Measurements from ENCODE around the gene DOK5. TPM values are rescaled to one million over a fixed set of nuclear protein-coding genes. Genes with fewer than 3 reads are reported as not detected.

Gene DOK5
- total and polyA plus RNA-seq, 10 of the 15 experiments (the other 5 are each of a cell fraction or from before 2014, with no cell fraction given) = 0.03 TPM; not detected in 9

DNA sequence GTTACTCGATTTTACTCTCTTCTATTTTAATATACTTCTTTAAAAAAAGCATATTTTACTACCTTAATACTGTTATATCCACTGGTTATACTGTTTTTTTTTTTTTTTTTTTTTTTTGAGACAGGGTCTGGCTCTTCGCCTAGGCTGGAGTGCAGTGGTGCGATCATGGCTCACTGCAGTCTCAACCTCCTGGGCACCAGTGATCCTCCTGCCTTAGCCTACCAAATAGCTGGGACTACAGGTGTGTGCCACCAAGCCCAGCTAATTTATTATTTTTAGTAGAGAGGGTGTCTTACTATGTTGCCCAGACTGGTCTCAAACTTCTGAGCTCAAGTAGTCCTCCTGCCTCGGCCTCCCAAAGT, 170.7 kb downstream of the DOK5 start:
- no peak overlapping the region for H3K4me2 ChIP-seq (ENCODE audit: control insufficient read depth, insufficient read depth)
- no peaks in the 10 kb centered on the region for H4K20me1 ChIP-seq (ENCODE audit: control insufficient read depth, insufficient read depth)
- intact Hi-C loops (cut with micrococcal nuclease; ENCODE audit: unreplicated experiment) = loop anchor here (1.0 to 10.0 kb wide), 3 partner anchors 426 to 1091 kb away; no protein-coding TSS in a partner anchor
- BruUV-seq (replicated peaks) = no TSS peak
- ChIA-PET RAD21 (ENCODE audit: unreplicated experiment) (interaction anchor here (0.7 to 1.7 kb wide), 4 partner anchors 12 to 1514 kb away, joined by 3 to 5 read pairs (median 4); no protein-coding TSS in a partner anchor), SMC1A (ENCODE audit: uncharacterized antibody, unreplicated experiment) (interaction anchor here (1.0 to 1.7 kb wide), 5 partner anchors 14 to 550 kb away, joined by 3 to 7 read pairs (median 5); no protein-coding TSS in a partner anchor), CTCF (interaction anchor here (0.6 to 2.5 kb wide), 13 partner anchors 13 to 551 kb away, joined by 3 to 17 read pairs (median 4); partner anchors contain the start of gene PFDN4), POLR2A (interaction anchor here (0.7 kb wide), 1 partner anchor 585 kb away, joined by 7 read pairs; no protein-coding TSS in a partner anchor)
- no peak overlapping the region for H3K27ac ChIP-seq (ENCODE audit: control insufficient read depth, insufficient read depth)
- in situ Hi-C loops (cut with MboI) = loop anchor here (5.0 to 25.0 kb wide), 4 partner anchors 424 to 1084 kb away; no protein-coding TSS in a partner anchor
- no peak overlapping the region for H3K4me3 ChIP-seq
- no peaks in the 10 kb centered on the region for H3K9me3 ChIP-seq (replicated peaks; ENCODE audit: control insufficient read depth, insufficient read depth, low read length)
- H3K4me1 ChIP-seq (ENCODE audit: control insufficient read depth, insufficient read depth, low read length) = no peaks in the 10 kb centered on the region
- H3K9ac ChIP-seq (ENCODE audit: control insufficient read depth, insufficient read depth, low read length) = no peak overlapping the region
- no peak for FAIRE-seq
- no peaks in the 10 kb centered on the region for H3K27me3 ChIP-seq (replicated peaks in 1 of 2; ENCODE audit: control insufficient read depth in 2 of 2, insufficient read depth in 2 of 2, low read length in 1 of 2)
- ATAC-seq = no peak
- TF ChIP-seq ASH2L (IDR thresholded peaks at IDR 0.05; ENCODE audit: borderline replicate concordance, low read depth) (no peak), ZBED1 (IDR thresholded peaks at IDR 0.05; ENCODE audit: borderline replicate concordance) (no peak), EED (IDR thresholded peaks at IDR 0.05; ENCODE audit: low read depth) (no peak), RBBP5 (conservative IDR thresholded peaks at IDR 0.05) (no peak), PAX8 (IDR thresholded peaks at IDR 0.05) (no peak), CEBPZ (IDR thresholded peaks at IDR 0.05; ENCODE audit: low read depth, low read length) (no peak), RFX5 (IDR thresholded peaks at IDR 0.05; ENCODE audit: low read depth, low read length) (no peak), HDAC2 (IDR thresholded peaks at IDR 0.05) (no peak), RAD21 (IDR thresholded peaks at IDR 0.05; ENCODE audit: insufficient read depth, low read depth, low read length) (no peak), NR2F1 (conservative IDR thresholded peaks at IDR 0.05) (no peak), TCF12 (IDR thresholded peaks at IDR 0.05; ENCODE audit: low read depth, low read length) (no peak), EP300 (IDR thresholded peaks at IDR 0.05; ENCODE audit: borderline replicate concordance in 1 of 2, control insufficient read depth in 1 of 2, low read depth in 2 of 2, low read length in 2 of 2) (no peak), PAX5 (IDR thresholded peaks at IDR 0.05; ENCODE audit: borderline replicate concordance, low read depth, low read length) (no peak), SUPT20H (IDR thresholded peaks at IDR 0.05; ENCODE audit: borderline replicate concordance, control insufficient read depth, low read depth, low read length) (no peak), NRF1 (conservative IDR thresholded peaks at IDR 0.05; ENCODE audit: low read depth, low read length) (no peak), PKNOX1 (IDR thresholded peaks at IDR 0.05) (no peak), SMC3 (IDR thresholded peaks at IDR 0.05; ENCODE audit: borderline replicate concordance, low read length) (no peak), TARDBP (IDR thresholded peaks at IDR 0.05; ENCODE audit: borderline replicate concordance) (no peak), HDGF (IDR thresholded peaks at IDR 0.05) (no peak)
- no peak for DNase-seq (ENCODE audit: low read depth, low spot score)
- 46% methylated on average over 4 of the region's 4 CpGs for WGBS (ENCODE audit: insufficient coverage, insufficient replicate concordance, low lambda C conversion rate, missing lambda C conversion rate)
- no peaks in the 10 kb centered on the region for H3K36me3 ChIP-seq (ENCODE audit: control insufficient read depth in 2 of 2, insufficient read depth in 2 of 2, low read length in 1 of 2)
- H2AFZ ChIP-seq (ENCODE audit: control insufficient read depth, low read depth, low read length) = no peak overlapping the region
- no peaks in the 10 kb centered on the region for H3K79me2 ChIP-seq (ENCODE audit: control insufficient read depth, insufficient read depth, low read length)
